Pancreas (tissue), 10 donors: Measurements from ENCODE around the gene ZNF638. TPM values are rescaled to one million over a fixed set of nuclear protein-coding genes. Genes with fewer than 3 reads are reported as not detected.

Source experiments
- ATAC-seq, 4 donors: fragments of 200-7000 bp; cut with Tn5 transposase; one replicate each; pipeline versions ENCODE4 v1.8.0 to v1.9.1; 2020; ENCODE audit warnings: mild to moderate bottlenecking in 4 of 4, moderate library complexity in 4 of 4
- DNase-seq, 6 donors: peaks; one replicate each; pipeline ENCODE4 v3.0.0-alpha.2; 2020
- FAIRE-seq: peaks from 2 replicates; lab custom pipeline; 2012; peaks lifted over from hg19 to GRCh38; lab: Jason Lieb, UNC
- H3K27ac ChIP-seq, 4 donors: fragments of 200-600 bp; sonication (generic); 1 replicate in 3 of 4; 2 replicates in 1 of 4; pipeline versions ENCODE4 v1.5.0 to v1.8.0; 2020
- H3K27me3 ChIP-seq, 4 donors: fragments of 200-600 bp; one replicate each; pipeline ENCODE4 v1.8.0; 2021
- H3K36me3 ChIP-seq, 3 donors: fragments of 200-600 bp; sonication (generic) in 1 of 3; one replicate each; pipeline versions ENCODE4 v1.5.0 to v1.8.0; 2020 to 2021
- H3K4me1 ChIP-seq, 3 donors: fragments of 200-600 bp; one replicate each; pipeline ENCODE4 v1.8.0; 2021
- H3K4me3 ChIP-seq, 4 donors: fragments of 200-600 bp; sonication (generic) in 2 of 4; one replicate each; pipeline versions ENCODE4 v1.5.0 to v1.8.0; 2020 to 2021
- H3K9me3 ChIP-seq, 4 donors: fragments of 200-600 bp; one replicate each; pipeline ENCODE4 v1.8.0; 2021
- CTCF ChIP-seq, 4 donors: fragments of 200-600 bp; sonication (generic) in 3 of 4; IDR thresholded peaks; one replicate each; pipeline versions ENCODE4 v1.5.0 to v1.8.0; 2021; ENCODE audit warnings: antibody characterized with exemption in 4 of 4
- WGBS, 2 donors: extraction: QIAGEN DNeasy Blood & Tissue Kit; methylation state at CpG; one replicate each; pipeline ENCODE4 v1.1.7; 2013; 5-methylcytosine and 5-hydroxymethylcytosine counted together
- intact Hi-C, 3 donors: fragments of 100-400 bp; cut with DNase I; formaldehyde crosslinking; loops; one replicate each; pipeline versions ENCODE4 v1.11.1 to v1.14.2; 2022
- polyA plus RNA-seq, 2 donors: library from polyadenylated mRNA; stranded (reverse); fragments of 200-250 nt; gene quantifications; one replicate each; pipeline ENCODE4 v1.2.3, GENCODE V29; 2013
- total RNA-seq, 6 donors: library from RNA; stranded (reverse); fragmentation: NEBNext Ultra II Directional in 4 of 6; extraction: Animal tissue kit (Norgen Biotek cat#: 25700) in 4 of 6; gene quantifications; one replicate each; pipeline versions ENCODE4 v1.2.1 to v1.2.4, GENCODE V29; 2021 to 2023
- donor health status: healthy with polysubstance abuse.
- donor health status: DM: no; HTN: no; CAD: no; lungs with moderate emphysema.
- donor health status: DM: no; HTN: no; CAD: no.
- donor health status: control.
- donor health status: control.
- donor health status: Bipolar disorder and iron deficiency.
- donor health status: DM: yes; HTN: yes; CAD: no.
- donor health status: DM: no; HTN: no; CAD: no.
- donor health status: DM: no; HTN: no; CAD: no.
- donor health status: DM: yes; HTN: yes; CAD: no.

The ZNF638 gene
- total and polyA plus RNA-seq, 8 donors, result 35.4 to 117 (median 52.7) TPM

- peaks cover 0 to 3% (median 0%) of the 10 kb centered on the region in 3 donors for H3K4me1 ChIP-seq
- H3K27ac ChIP-seq, result no peak overlapping the region
- ATAC-seq, result peak in 1 of 4 donors; percentile 26
- DNase-seq, result no peak
- no peak for TF ChIP-seq CTCF (IDR thresholded peaks at IDR 0.05)
- no peak for FAIRE-seq
- H3K36me3 ChIP-seq, result no peaks in the 10 kb centered on the region
- no peaks in the 10 kb centered on the region for H3K9me3 ChIP-seq
- intact Hi-C loops, result no loop called here
- 49 to 58% methylated on average over 2 of the region's 2 CpGs for WGBS, 2 donors
- no peaks in the 10 kb centered on the region for H3K27me3 ChIP-seq
- no peak overlapping the region for H3K4me3 ChIP-seq
Measured at GRCh38 chr2:71452565-71452964, 121.0 kb downstream of the ZNF638 start.

- Histone ChIP-seq H3K36me3 (no peaks in the 10 kb centered on the region), H3K4me3 (peak within 1 kb of the TSS in 3 of 4 donors; percentile 1 to 55 (median 30)), H3K9me3 (no peaks in the 10 kb centered on the region), H3K4me1 (peaks cover 0 to 3% (median 0%) of the 10 kb centered on the region in 3 donors), H3K27me3 (no peaks in the 10 kb centered on the region), H3K27ac (no peak within 1 kb of the TSS)
- intact Hi-C loops, result no loop called here
- ATAC-seq (peak; percentile 61 to 84 (median 77)), DNase-seq (peak in 4 of 6 donors; percentile 22 to 75 (median 36)), FAIRE-seq (no peak)
- 3% methylated on average over 66 of the region's 66 CpGs for WGBS, 2 donors
- TF ChIP-seq CTCF (IDR thresholded peaks at IDR 0.05), result no peak
Measured at GRCh38 chr2:71453404-71454220, 122.0 kb downstream of the ZNF638 start, which contains the start of gene DYSF. Gene DYSF, plus strand, starts transcription at chr2:71453561.

- Histone ChIP-seq H3K27me3 (no peaks in the 10 kb centered on the region), H3K9me3 (no peaks in the 10 kb centered on the region), H3K4me3 (peak overlapping the region in 1 of 4 donors; percentile 55), H3K4me1 (peaks cover 0 to 3% (median 0%) of the 10 kb centered on the region in 3 donors), H3K27ac (no peak overlapping the region), H3K36me3 (no peaks in the 10 kb centered on the region)
- 50 to 53% methylated on average over 15 to 17 of the region's 17 CpGs for WGBS, 2 donors
- no peak for TF ChIP-seq CTCF (IDR thresholded peaks at IDR 0.05)
- peak in 1 of 4 donors; percentile 10 for ATAC-seq
- no peak for DNase-seq
- FAIRE-seq, result no peak
- intact Hi-C loops, result no loop called here
Measured at GRCh38 chr2:71454221-71455010, 122.8 kb downstream of the ZNF638 start.

DNA sequence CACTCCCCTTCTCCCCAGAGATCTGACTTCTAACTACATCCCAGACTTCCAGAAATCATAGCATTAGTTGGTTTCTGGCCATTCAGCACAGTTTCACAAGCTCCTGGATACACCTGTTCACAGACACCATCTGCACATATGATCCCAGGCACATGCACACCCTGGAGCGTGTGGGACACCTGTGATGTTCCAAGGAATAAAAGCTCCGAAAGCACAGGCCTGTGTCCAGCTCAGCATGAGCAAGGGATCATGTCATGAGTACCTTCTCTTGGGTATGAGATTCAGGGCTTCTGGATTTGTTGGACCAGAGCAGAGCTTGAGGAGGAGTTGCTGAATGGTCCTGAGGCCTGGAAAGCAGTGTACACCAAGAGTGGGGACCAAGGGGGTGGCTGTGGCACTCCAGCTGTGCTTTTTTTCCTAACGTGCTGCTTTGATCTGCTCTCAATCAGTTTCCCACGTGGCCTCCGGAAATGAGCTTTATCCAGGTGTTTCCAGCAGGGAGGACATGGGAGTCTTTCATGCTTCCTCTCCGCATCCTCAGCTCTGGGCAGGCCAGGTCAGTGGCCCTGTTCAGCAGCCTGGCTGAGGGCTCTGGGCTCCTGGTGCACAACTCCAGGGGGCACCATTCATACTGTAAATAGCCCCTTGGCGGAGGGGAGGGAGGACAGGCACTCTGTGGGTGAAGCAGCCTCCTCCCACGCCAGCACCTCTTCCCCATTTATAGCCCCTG is 123.6 kb downstream of the ZNF638 start:
- FAIRE-seq, result no peak

More for the DNA sequence above, 123.6 kb downstream of the ZNF638 start:
- H3K36me3 ChIP-seq, result no peaks in the 10 kb centered on the region
- no peaks in the 10 kb centered on the region for H3K27me3 ChIP-seq
- H3K27ac ChIP-seq, result no peak overlapping the region
- ATAC-seq (no peak), DNase-seq (no peak)
- H3K4me1 ChIP-seq, result peaks cover 0 to 3% (median 0%) of the 10 kb centered on the region in 3 donors
- no peak overlapping the region for H3K4me3 ChIP-seq
- intact Hi-C loops, result no loop called here
- WGBS, 2 donors, result 71 to 74% methylated on average over 8 of the region's 8 CpGs
- no peak for TF ChIP-seq CTCF (IDR thresholded peaks at IDR 0.05)
- no peaks in the 10 kb centered on the region for H3K9me3 ChIP-seq
